IPS-18c (cell line): Measurements from ENCODE around the gene SETD2.
"Not testable (repeated sequence)": the region's sequence is repeated elsewhere in the genome, so short reads cannot be mapped to it uniquely, and the experiment has no call there.

Experiments used
- H3K4me3 ChIP-seq: 2 replicates; pipeline ENCODE4 v1.7.0; 2013; ENCODE audit warnings: low read depth, mild to moderate bottlenecking, low read length, moderate library complexity; ENCODE audit not compliant: insufficient read depth
- H3K9me3 ChIP-seq: one replicate; pipeline ENCODE4 v1.6.1; 2013; ENCODE audit warnings: mild to moderate bottlenecking, low read length, moderate library complexity; ENCODE audit not compliant: control insufficient read depth, insufficient read depth

The SETD2 gene

DNA sequence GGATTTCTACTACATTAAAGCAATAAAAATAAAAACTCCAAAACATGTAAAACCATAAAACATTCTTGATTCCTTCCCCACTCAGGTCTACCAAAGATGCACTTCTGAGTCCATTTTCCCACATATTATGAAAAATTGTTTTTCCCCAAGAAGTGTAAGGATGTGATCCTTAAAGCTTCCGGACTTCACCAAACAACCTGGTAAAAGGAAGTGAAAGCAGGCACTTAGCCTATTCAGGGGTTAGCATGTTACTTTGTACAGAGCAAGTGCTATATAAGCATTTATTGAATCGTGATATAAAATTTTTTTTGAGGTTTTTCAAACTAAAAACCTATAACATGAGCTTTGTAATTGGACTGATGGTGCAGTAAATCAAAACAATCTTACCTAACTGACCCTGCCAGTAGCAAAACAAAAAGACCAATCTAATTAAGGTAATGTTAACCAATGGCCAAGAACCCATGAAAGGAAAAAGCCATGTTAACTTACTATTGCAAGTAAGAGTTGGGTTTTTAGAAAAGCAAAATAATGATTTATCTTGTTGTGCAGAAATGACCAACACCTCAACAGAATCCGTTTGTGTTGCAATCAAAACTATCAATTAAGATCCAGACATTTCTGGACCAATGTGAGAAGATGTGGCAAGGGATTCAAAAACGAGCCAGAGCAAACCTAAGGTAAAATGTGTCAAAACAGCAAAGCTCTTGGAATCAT is 1.8 kb downstream of the SETD2 start:
- Histone ChIP-seq H3K4me3 (peak overlapping the region; percentile 91), H3K9me3 (peaks cover 3% of the 10 kb centered on the region)

- H3K9me3 ChIP-seq = peaks cover 3% of the 10 kb centered on the region
- H3K4me3 ChIP-seq = no peak overlapping the region
Observed at GRCh38 chr3:47159820-47160219, 4.1 kb downstream of the SETD2 start.

- no peak overlapping the region for H3K4me3 ChIP-seq
- H3K9me3 ChIP-seq = no peaks in the 10 kb centered on the region
Observed at GRCh38 chr3:47158208-47158607, 5.7 kb downstream of the SETD2 start.

GRCh38 chr3:47156396-47156795 is 7.5 kb downstream of the SETD2 start:
- no peak overlapping the region for H3K4me3 ChIP-seq
- no peaks in the 10 kb centered on the region for H3K9me3 ChIP-seq

GRCh38 chr3:47152578-47152977 is 11.3 kb downstream of the SETD2 start:
- Histone ChIP-seq H3K9me3 (no peaks in the 10 kb centered on the region), H3K4me3 (no peak overlapping the region)

DNA sequence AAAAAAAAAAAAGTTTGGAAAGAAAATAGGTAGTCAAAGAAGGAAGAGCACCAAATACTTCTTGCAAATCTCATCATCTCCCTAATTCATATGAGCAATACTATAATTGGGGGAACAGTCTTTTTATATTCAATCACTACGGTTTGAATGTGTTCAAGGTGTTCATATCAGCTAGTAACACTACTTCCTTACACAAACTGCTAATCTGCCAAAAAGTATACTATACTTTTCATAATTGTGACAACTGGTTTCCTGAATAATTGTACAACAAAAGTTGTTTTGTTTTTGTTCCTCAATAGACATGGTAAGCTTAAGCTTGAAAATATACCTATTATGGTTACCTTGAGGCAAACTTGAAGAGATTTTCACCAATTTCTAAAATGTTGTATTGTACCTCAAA is 12.1 kb downstream of the SETD2 start:
- H3K4me3 ChIP-seq = no peak overlapping the region

GRCh38 chr3:47149339-47149933 is 14.5 kb downstream of the SETD2 start:
- H3K9me3 ChIP-seq = no peaks in the 10 kb centered on the region
- H3K4me3 ChIP-seq = no peak overlapping the region

More for the DNA sequence above, 12.1 kb downstream of the SETD2 start:
- H3K9me3 ChIP-seq = no peaks in the 10 kb centered on the region

DNA sequence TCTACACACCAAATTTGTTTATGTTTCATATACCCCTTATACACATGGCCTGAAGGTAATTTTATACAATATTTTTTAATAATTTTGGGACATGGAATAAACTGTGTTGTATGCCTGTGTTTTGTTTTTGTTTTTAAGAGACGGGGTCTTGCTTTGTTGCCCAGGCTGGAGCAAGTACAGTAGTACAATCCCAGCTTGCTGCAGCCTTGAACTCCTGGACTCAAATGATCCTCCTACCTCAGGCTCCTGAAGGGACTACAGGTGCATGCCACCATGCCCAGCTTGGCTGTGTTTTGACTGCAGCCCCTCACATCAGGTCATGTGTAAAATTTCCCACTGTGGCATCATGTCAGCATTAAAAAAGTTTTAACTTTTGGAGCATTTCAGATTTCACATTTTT is 18.6 kb downstream of the SETD2 start:
- Histone ChIP-seq H3K9me3 (no peaks in the 10 kb centered on the region), H3K4me3 (no peak overlapping the region)

GRCh38 chr3:47143068-47143467 is 20.8 kb downstream of the SETD2 start:
- no peaks in the 10 kb centered on the region for H3K9me3 ChIP-seq
- H3K4me3 ChIP-seq = no peak overlapping the region

GRCh38 chr3:47142536-47142935 is 21.4 kb downstream of the SETD2 start:
- not testable (repeated sequence) for H3K9me3 ChIP-seq, H3K4me3 ChIP-seq

- not testable (repeated sequence) for H3K4me3 ChIP-seq, H3K9me3 ChIP-seq
Observed at GRCh38 chr3:47140973-47141461, 22.9 kb downstream of the SETD2 start.

GRCh38 chr3:47140553-47140952 is 23.4 kb downstream of the SETD2 start:
- H3K9me3 ChIP-seq, H3K4me3 ChIP-seq: not testable (repeated sequence)

DNA sequence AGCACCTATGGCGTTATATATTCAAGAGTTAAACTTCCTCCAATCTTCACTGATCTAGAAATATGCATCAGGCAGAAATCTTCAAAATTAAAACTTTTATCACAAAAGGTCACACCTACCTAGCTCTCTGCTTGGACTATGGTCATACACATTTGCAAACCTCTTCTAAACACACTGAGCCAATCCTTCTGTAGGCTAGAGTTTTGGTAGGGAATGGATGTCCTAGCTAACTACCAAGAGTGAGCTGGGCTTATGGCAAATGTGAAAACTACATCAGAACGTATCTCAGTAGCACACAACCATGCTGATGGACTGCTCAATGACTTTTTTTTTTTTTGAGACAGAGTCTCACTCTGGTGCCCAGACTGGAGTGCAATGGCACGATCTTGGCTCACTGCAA is 29.6 kb downstream of the SETD2 start:
- Histone ChIP-seq H3K4me3 (no peak overlapping the region), H3K9me3 (no peaks in the 10 kb centered on the region)

DNA sequence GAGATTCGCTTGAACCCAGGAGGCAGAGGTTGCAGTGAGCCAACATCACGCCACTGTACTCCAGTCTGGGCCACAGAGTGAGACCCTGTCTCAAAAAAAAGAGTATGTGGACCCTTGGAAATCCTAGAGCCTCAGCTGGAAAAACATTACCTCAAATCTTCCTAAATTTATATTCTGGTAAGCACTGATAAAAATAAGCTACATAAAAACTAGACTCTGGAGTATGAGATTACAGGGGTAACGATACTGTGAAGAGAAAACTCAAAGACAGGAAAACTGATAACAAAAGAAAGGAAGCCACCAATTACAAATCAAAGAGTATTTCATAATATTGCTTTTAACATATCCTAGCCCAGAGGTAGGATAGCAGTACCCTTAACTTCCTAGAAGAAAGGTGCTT is 30.3 kb downstream of the SETD2 start:
- Histone ChIP-seq H3K9me3 (no peaks in the 10 kb centered on the region), H3K4me3 (no peak overlapping the region)

DNA sequence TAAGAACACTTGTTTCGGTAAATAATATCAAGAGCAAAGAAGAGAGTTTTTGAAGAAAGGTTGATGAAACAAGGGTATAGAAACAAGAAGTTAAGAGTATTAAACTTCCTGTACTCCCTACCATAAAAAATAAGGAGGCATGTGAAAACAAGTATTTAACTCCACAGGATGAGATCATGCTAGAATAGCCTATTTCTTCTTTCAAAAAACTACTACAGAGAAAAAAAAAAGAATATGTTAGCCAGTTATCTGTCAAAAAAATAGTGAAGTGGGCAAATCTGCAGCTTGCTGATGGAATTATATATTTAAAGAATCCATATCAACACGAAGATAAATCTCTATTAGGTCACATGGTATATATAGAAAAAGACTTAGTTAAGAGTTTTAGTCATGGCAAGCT is 33.4 kb downstream of the SETD2 start:
- no peak overlapping the region for H3K4me3 ChIP-seq
- H3K9me3 ChIP-seq = no peaks in the 10 kb centered on the region

DNA sequence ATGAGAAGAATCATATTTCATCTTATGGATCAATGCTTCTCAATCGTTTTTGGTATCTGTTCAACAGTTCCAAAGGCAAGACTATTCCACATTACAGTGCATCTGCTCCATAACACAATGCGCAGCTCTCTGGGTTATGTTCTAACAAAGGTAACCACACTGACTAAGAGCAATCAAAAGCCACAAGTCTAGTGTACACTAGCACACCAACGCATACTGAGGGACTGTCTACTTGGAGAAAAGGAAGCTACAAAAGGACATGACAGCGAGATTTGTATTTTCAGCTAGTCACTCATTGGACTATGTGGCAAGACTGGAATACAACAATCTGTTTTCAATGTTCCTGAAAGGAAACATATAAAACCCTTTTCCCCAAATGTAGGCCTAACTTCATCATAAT is 35.8 kb downstream of the SETD2 start:
- Histone ChIP-seq H3K4me3 (no peak overlapping the region), H3K9me3 (no peaks in the 10 kb centered on the region)

DNA sequence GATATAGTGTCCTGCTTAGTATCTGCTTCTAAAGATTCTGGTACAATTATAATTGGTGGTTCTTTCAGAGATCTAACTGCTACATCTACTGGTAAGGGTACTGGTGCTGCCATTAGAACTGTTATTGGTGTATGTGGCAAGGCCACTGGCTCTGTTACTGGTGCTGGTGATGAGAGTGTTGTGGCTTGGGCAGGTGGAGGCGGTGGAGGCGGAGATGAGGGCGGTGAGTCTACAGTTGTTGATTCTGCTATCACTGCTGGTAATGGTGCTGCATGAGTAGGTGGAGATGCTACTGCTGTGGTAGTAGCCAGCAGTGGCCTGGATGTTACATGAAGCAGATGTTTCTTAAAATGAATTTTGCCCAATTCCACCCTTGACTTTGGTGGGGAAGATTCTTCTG is 40.1 kb downstream of the SETD2 start:
- H3K9me3 ChIP-seq = no peaks in the 10 kb centered on the region
- no peak overlapping the region for H3K4me3 ChIP-seq

DNA sequence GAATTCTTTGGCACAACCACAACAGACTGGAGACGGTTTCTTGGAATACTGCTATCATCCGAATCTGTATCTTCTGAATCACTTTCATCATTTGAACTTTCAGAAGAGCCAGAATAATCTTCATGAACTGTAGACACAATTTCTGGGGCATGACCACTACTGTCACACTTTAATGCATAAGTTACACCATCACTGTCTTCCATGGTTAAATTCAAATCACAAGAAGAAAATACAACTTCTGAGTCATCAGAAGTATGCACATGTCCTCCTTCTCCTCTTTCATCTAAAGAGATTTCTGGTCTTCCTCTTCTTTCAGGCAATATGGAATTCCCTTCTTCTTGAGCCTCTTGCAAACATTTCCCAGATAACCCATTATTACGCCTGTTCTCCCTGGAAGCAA is 42.5 kb downstream of the SETD2 start:
- Histone ChIP-seq H3K9me3 (no peaks in the 10 kb centered on the region), H3K4me3 (no peak overlapping the region)

GRCh38 chr3:47120138-47120537 is 43.8 kb downstream of the SETD2 start:
- no peaks in the 10 kb centered on the region for H3K9me3 ChIP-seq
- H3K4me3 ChIP-seq = no peak overlapping the region
